ENCODE measurements around the gene ZNF133.

DNA sequence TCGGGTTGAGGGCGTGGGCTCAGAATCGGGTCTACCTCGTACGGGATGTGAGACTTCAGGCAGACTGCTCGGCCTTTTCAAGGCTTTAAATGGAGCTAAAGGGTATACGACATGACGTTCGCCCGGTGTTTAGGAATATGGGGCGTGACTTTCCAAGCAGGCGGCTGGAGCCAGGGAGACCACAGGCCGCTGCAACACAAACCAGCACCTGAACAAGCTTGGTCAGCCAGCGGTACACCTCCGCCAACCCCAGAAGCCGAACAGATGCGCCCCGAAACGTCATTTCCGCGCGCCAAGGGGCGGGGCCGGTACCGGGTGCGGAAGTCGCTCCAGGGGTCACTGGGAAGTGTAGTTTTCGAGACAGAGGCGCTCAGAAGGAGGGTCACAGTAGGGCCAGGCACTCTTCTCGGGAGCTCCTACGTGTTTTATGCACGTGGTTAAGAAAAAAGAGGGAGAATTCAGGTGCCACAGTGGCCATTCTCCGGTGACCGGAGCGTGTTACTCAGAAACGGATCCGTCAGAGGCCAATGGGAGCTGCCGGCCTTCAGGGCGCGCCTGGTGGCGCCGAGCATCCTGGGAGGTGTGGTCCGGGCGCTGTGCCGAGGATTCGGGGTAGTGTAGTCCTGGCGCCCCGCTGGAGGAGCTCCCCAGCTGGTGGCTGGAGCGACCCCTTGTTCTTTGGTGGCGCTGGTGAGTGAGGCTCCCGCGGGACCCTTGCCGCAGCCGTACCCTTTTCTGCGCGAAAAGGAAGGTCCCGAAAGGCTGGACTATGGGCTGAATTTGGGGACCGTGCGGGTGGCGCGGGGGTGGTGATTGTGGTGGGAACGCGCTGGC, at the start of gene ZNF133:
- no peak for TF ChIP-seq EZH2phosphoT487 (IDR thresholded peaks at IDR 0.05; ENCODE audit: borderline replicate concordance)
- TF ChIP-seq CTCF (conservative IDR thresholded peaks at IDR 0.05; ENCODE audit: low read length): peak; percentile 31; the same call in 1 of the 2 replicates
